Left ventricle myocardium superior (tissue), 1 donor: Measurements from ENCODE around the gene NEK8. TPM values are rescaled to one million over a fixed set of nuclear protein-coding genes. Genes with fewer than 3 reads are reported as not detected.
"Not testable (repeated sequence)": the region's sequence is repeated elsewhere in the genome, so short reads cannot be mapped to it uniquely, and the experiment has no call there.

Experiments used
- ATAC-seq: fragments of 200-7000 bp; cut with Tn5 transposase; one replicate; pipeline ENCODE4 v1.9.1; 2020; ENCODE audit warnings: mild to moderate bottlenecking, moderate library complexity
- DNase-seq: peaks from one replicate; pipeline ENCODE4 v3.0.0-alpha.2; 2020
- intact Hi-C: fragments of 100-400 bp; cut with micrococcal nuclease; formaldehyde crosslinking; loops from one replicate; pipeline ENCODE4 v1.11.0; 2022
- total RNA-seq: library from RNA; stranded (reverse); fragmentation: NEBNext Ultra II Directional; extraction: Animal tissue kit (Norgen Biotek cat#: 25700); gene quantifications from one replicate; pipeline ENCODE4 v1.2.1, GENCODE V29; 2021
- donor health status: DM: no; HTN: yes; CAD: no; lungs with severe emphysema.

The NEK8 gene
- total RNA-seq, 1 donor from 2014 or later = 0.94 TPM

GRCh38 chr17:28751600-28752366, 23.2 kb downstream of the NEK8 start:
- no peak for DNase-seq
- no peak for ATAC-seq
- intact Hi-C loops = loop anchor here (2.0 kb wide), 1 partner anchor 23 kb away; the partner anchor contains the start of gene NEK8

GRCh38 chr17:28755486-28755885, 26.9 kb downstream of the NEK8 start:
- no peak for DNase-seq
- no peak for ATAC-seq
- intact Hi-C loops = no loop called here

GRCh38 chr17:28756049-28756804, 27.6 kb downstream of the NEK8 start:
- intact Hi-C loops = no loop called here
- no peak for DNase-seq

GRCh38 chr17:28758411-28759121, 30.0 kb downstream of the NEK8 start:
- no peak for DNase-seq
- intact Hi-C loops = no loop called here
- no peak for ATAC-seq

More at GRCh38 chr17:28756049-28756804, 27.6 kb downstream of the NEK8 start:
- no peak for ATAC-seq

GRCh38 chr17:28759256-28759865, 30.8 kb downstream of the NEK8 start:
- DNase-seq (no peak), ATAC-seq (no peak)
- intact Hi-C loops = no loop called here

GRCh38 chr17:28760601-28761562, 32.3 kb downstream of the NEK8 start:
- intact Hi-C loops = no loop called here

GRCh38 chr17:28763137-28763799, 34.7 kb downstream of the NEK8 start:
- intact Hi-C loops = no loop called here
- DNase-seq (no peak), ATAC-seq (no peak)

More at GRCh38 chr17:28760601-28761562, 32.3 kb downstream of the NEK8 start:
- DNase-seq = peak; percentile 77
- ATAC-seq = peak; percentile 75

GRCh38 chr17:28763804-28764266, 35.2 kb downstream of the NEK8 start:
- DNase-seq (no peak), ATAC-seq (peak; percentile 36)
- intact Hi-C loops = no loop called here

GRCh38 chr17:28765038-28765437, 36.5 kb downstream of the NEK8 start:
- no peak for ATAC-seq
- intact Hi-C loops = no loop called here
- DNase-seq = no peak

- ATAC-seq = no peak
- intact Hi-C loops = no loop called here
- no peak for DNase-seq
Measured at GRCh38 chr17:28773736-28774135, 45.1 kb downstream of the NEK8 start.

GRCh38 chr17:28774206-28774605, 45.6 kb downstream of the NEK8 start:
- intact Hi-C loops = no loop called here
- DNase-seq = no peak
- no peak for ATAC-seq

GRCh38 chr17:28777178-28777577, 48.6 kb downstream of the NEK8 start:
- intact Hi-C loops = no loop called here
- peak; percentile 31 for ATAC-seq
- DNase-seq = no peak

GRCh38 chr17:28779601-28780000, 51.0 kb downstream of the NEK8 start:
- DNase-seq, ATAC-seq, intact Hi-C loops: not testable (repeated sequence)

- intact Hi-C loops = no loop called here
- no peak for DNase-seq
- ATAC-seq = no peak
Measured at GRCh38 chr17:28783161-28783560, 54.6 kb downstream of the NEK8 start.

GRCh38 chr17:28788100-28788499, 59.5 kb downstream of the NEK8 start:
- ATAC-seq (no peak), DNase-seq (no peak)
- intact Hi-C loops = no loop called here
